Tibial artery (tissue), 4 donors: ENCODE measurements around the gene BNC2.

ENCODE experiments used
- DNase-seq, 2 donors: peaks; one replicate each; pipeline ENCODE4 v3.0.0-alpha.2; 2019
- H3K27ac ChIP-seq, 2 donors: fragments of 200-600 bp; sonication (generic) in 1 of 2; 1 replicate in 1 of 2; 2 replicates in 1 of 2; pipeline ENCODE4 v1.5.1; 2018 to 2019; ENCODE audit warnings: mild to moderate bottlenecking in 1 of 2
- H3K27me3 ChIP-seq, 2 donors: fragments of 200-600 bp; sonication (generic) in 1 of 2; one replicate each; pipeline versions ENCODE4 v1.5.1 to v1.6.0; 2016 to 2019
- H3K36me3 ChIP-seq, 3 donors: fragments of 200-600 bp; sonication (generic) in 2 of 3; one replicate each; pipeline ENCODE4 v1.5.1; 2016 to 2019; ENCODE audit warnings: mild to moderate bottlenecking in 2 of 3
- H3K4me1 ChIP-seq, 4 donors: fragments of 200-600 bp; sonication (generic) in 2 of 4; 1 replicate in 3 of 4; 2 replicates in 1 of 4; pipeline ENCODE4 v1.5.1; 2016 to 2019
- H3K4me3 ChIP-seq, 2 donors: fragments of 200-600 bp; sonication (generic) in 1 of 2; 1 replicate in 1 of 2; 2 replicates in 1 of 2; pipeline ENCODE4 v1.5.1; 2018 to 2019; ENCODE audit warnings: mild to moderate bottlenecking in 2 of 2
- H3K9me3 ChIP-seq, 3 donors: fragments of 200-600 bp; sonication (generic) in 1 of 3; one replicate each; pipeline ENCODE4 v1.5.1; 2016 to 2019
- intact Hi-C: fragments of 100-400 bp; cut with DNase I; formaldehyde crosslinking; loops from one replicate; pipeline ENCODE4 v1.15.0; 2023; ENCODE audit warnings: low total_unique reads
- TF ChIP-seq, protein P1 (sequence below), 2 experiments: fragments of 200-600 bp in 1 of 2; fragments of 450-650 bp in 1 of 2; IDR thresholded peaks; one replicate each; pipeline ENCODE4 v1.5.1; 2017 to 2019; ENCODE audit warnings: antibody characterized with exemption in 2 of 2, mild to moderate bottlenecking in 1 of 2, moderate library complexity in 1 of 2

Gene BNC2

GRCh38 chr9:16750553-16750952 is 119.9 kb downstream of the BNC2 start:
- Histone ChIP-seq H3K4me1 (no peaks in the 10 kb centered on the region), H3K9me3 (no peaks in the 10 kb centered on the region), H3K27ac (no peak overlapping the region), H3K27me3 (no peaks in the 10 kb centered on the region), H3K4me3 (no peak overlapping the region), H3K36me3 (no peaks in the 10 kb centered on the region)
- intact Hi-C loops = no loop called here
- TF ChIP-seq, protein P1, sequence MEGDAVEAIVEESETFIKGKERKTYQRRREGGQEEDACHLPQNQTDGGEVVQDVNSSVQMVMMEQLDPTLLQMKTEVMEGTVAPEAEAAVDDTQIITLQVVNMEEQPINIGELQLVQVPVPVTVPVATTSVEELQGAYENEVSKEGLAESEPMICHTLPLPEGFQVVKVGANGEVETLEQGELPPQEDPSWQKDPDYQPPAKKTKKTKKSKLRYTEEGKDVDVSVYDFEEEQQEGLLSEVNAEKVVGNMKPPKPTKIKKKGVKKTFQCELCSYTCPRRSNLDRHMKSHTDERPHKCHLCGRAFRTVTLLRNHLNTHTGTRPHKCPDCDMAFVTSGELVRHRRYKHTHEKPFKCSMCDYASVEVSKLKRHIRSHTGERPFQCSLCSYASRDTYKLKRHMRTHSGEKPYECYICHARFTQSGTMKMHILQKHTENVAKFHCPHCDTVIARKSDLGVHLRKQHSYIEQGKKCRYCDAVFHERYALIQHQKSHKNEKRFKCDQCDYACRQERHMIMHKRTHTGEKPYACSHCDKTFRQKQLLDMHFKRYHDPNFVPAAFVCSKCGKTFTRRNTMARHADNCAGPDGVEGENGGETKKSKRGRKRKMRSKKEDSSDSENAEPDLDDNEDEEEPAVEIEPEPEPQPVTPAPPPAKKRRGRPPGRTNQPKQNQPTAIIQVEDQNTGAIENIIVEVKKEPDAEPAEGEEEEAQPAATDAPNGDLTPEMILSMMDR (IDR thresholded peaks at IDR 0.05) = no peak
- DNase-seq = no peak

GRCh38 chr9:16745359-16745758 is 125.1 kb downstream of the BNC2 start:
- Histone ChIP-seq H3K27me3 (no peaks in the 10 kb centered on the region), H3K4me3 (no peak overlapping the region), H3K4me1 (no peaks in the 10 kb centered on the region), H3K36me3 (no peaks in the 10 kb centered on the region), H3K9me3 (no peaks in the 10 kb centered on the region), H3K27ac (no peak overlapping the region)
- intact Hi-C loops = loop anchor here (10.0 kb wide), 1 partner anchor 1589 kb away; no protein-coding TSS in a partner anchor
- TF ChIP-seq, protein P1 (IDR thresholded peaks at IDR 0.05) = no peak
- DNase-seq = no peak

GRCh38 chr9:16744394-16744793 is 126.1 kb downstream of the BNC2 start:
- intact Hi-C loops = loop anchor here (10.0 kb wide), 1 partner anchor 1590 kb away; no protein-coding TSS in a partner anchor
- DNase-seq = no peak
- Histone ChIP-seq H3K27ac (no peak overlapping the region), H3K4me3 (no peak overlapping the region), H3K4me1 (no peaks in the 10 kb centered on the region), H3K27me3 (no peaks in the 10 kb centered on the region), H3K9me3 (no peaks in the 10 kb centered on the region), H3K36me3 (no peaks in the 10 kb centered on the region)
- TF ChIP-seq, protein P1 (IDR thresholded peaks at IDR 0.05) = no peak

GRCh38 chr9:16743375-16743774 is 127.1 kb downstream of the BNC2 start:
- no peaks in the 10 kb centered on the region for H3K36me3 ChIP-seq
- no peaks in the 10 kb centered on the region for H3K27me3 ChIP-seq
- no peaks in the 10 kb centered on the region for H3K4me1 ChIP-seq
- no peak overlapping the region for H3K4me3 ChIP-seq
- no peak overlapping the region for H3K27ac ChIP-seq
- no peak for DNase-seq
- no peaks in the 10 kb centered on the region for H3K9me3 ChIP-seq
- TF ChIP-seq, protein P1 (IDR thresholded peaks at IDR 0.05) = no peak
- intact Hi-C loops = loop anchor here (10.0 kb wide), 1 partner anchor 1591 kb away; no protein-coding TSS in a partner anchor

DNA sequence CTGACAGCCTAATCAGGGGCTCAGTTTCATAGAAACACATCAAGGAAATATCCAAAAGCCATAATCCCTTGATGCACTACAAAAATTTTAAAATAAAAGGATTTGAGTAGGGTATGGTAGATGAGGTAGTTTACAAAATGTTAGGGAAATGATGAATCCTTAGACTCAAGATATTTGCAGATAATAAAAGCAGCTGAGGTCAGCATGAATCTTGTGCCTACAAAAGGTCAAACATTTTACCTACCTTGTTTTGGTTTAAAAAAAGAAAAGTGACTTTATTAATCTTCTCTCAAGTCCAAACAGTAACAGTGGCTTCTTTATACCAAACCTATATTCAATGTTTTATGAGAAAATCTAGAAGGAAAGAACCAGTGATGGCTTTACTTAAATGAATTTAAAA is 135.5 kb downstream of the BNC2 start:
- Histone ChIP-seq H3K27ac (no peak overlapping the region), H3K4me3 (no peak overlapping the region), H3K27me3 (no peaks in the 10 kb centered on the region), H3K9me3 (no peaks in the 10 kb centered on the region), H3K4me1 (no peaks in the 10 kb centered on the region), H3K36me3 (no peaks in the 10 kb centered on the region)
- TF ChIP-seq, protein P1 (IDR thresholded peaks at IDR 0.05) = no peak
- DNase-seq = no peak
- intact Hi-C loops = no loop called here

DNA sequence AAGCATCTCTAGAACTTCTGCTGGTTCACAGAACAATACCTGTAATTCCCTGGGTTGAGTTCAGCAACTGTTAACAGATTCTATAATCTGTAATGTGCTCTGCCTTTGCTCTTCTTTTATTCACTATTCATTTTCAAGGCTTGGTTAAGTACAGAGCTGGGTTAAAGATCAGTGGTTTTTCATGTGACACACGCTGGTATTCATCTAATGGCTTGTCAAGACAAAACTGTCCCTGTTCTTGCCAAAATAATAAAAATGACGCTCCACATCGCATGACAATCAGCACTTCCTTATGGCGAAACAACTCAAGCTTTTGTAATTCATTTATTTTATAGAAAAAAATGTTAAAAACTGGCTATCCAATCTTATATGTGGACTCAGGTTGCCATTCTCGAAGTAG is 137.9 kb downstream of the BNC2 start:
- TF ChIP-seq, protein P1 (IDR thresholded peaks at IDR 0.05) = no peak
- H3K27me3 ChIP-seq = no peaks in the 10 kb centered on the region
- intact Hi-C loops = no loop called here

More for the DNA sequence above, 137.9 kb downstream of the BNC2 start:
- H3K4me1 ChIP-seq = peaks cover 0 to 11% (median 4%) of the 10 kb centered on the region in 4 donors
- DNase-seq = no peak
- no peaks in the 10 kb centered on the region for H3K9me3 ChIP-seq
- H3K36me3 ChIP-seq = no peaks in the 10 kb centered on the region
- no peak overlapping the region for H3K4me3 ChIP-seq
- H3K27ac ChIP-seq = no peak overlapping the region
